ENCODE measurements around the gene REEP1.

GRCh38 chr2:86370579-86370978 is 33.2 kb upstream of the REEP1 start:
- TF ChIP-seq POLR2A (IDR thresholded peaks at IDR 0.05; ENCODE audit: low read depth, low read length) (no peak), POLR2AphosphoS5 (IDR thresholded peaks at IDR 0.05; ENCODE audit: low read depth, low read length) (no peak), TAF1 (IDR thresholded peaks at IDR 0.05; ENCODE audit: low read depth, low read length) (no peak), SPI1 (IDR thresholded peaks at IDR 0.05; ENCODE audit: low read depth, low read length) (no peak), PAX5 (IDR thresholded peaks at IDR 0.05; ENCODE audit: insufficient read depth, low read length, severe bottlenecking) (no peak), POU2F2 (IDR thresholded peaks at IDR 0.05; ENCODE audit: low read depth, low read length) (no peak)
